SK-N-SH treated with all-trans-retinoic acid at 6 μM for 48 hours (cell line): Measurements from ENCODE around the gene UNCX.
"Not testable (repeated sequence)": the region's sequence is repeated elsewhere in the genome, so short reads cannot be mapped to it uniquely, and the experiment has no call there.

Experiments
- ATAC-seq: fragments of 200-7000 bp; cut with Tn5 transposase; 3 replicates; pipeline ENCODE4 v1.9.1; 2020; ENCODE audit warnings: mild to moderate bottlenecking, moderate library complexity
- ARNTL ChIP-seq: fragments of 450-650 bp; formaldehyde crosslinking; IDR thresholded peaks from 2 replicates; pipeline ENCODE4 v1.5.0; 2020; ENCODE audit warnings: low read depth, mild to moderate bottlenecking, moderate library complexity, borderline replicate concordance
- BACH2 ChIP-seq: fragments of 250-450 bp; sonication (Bioruptor Pico); IDR thresholded peaks from 2 replicates; pipeline ENCODE4 v1.9.0; 2021; ENCODE audit warnings: mild to moderate bottlenecking, borderline replicate concordance
- CREB5 ChIP-seq: fragments of 250-450 bp; sonication (Bioruptor Pico); IDR thresholded peaks from 2 replicates; pipeline ENCODE4 v1.5.1; 2020; ENCODE audit warnings: low read depth, mild to moderate bottlenecking, moderate library complexity
- CSDC2 ChIP-seq: fragments of 250-450 bp; sonication (Bioruptor Pico); IDR thresholded peaks from 2 replicates; pipeline ENCODE4 v1.5.0; 2020; ENCODE audit warnings: mild to moderate bottlenecking, moderate library complexity
- CSRNP3 ChIP-seq: fragments of 250-450 bp; sonication (Bioruptor Pico); IDR thresholded peaks from 2 replicates; pipeline ENCODE4 v1.5.1; 2021; ENCODE audit warnings: mild to moderate bottlenecking, moderate library complexity
- ESRRG ChIP-seq: fragments of 250-450 bp; sonication (Bioruptor Pico); IDR thresholded peaks from 2 replicates; pipeline ENCODE4 v1.6.1; 2021; ENCODE audit warnings: mild to moderate bottlenecking
- GLIS3 ChIP-seq: fragments of 250-450 bp; sonication (Bioruptor Pico); IDR thresholded peaks from 2 replicates; pipeline ENCODE4 v1.5.0; 2020; ENCODE audit warnings: mild to moderate bottlenecking, moderate library complexity
- ISL1 ChIP-seq: fragments of 250-450 bp; sonication (Bioruptor Pico); IDR thresholded peaks from 2 replicates; pipeline ENCODE4 v2.1.2; 2022; ENCODE audit warnings: mild to moderate bottlenecking, moderate library complexity
- OSR1 ChIP-seq: fragments of 250-450 bp; sonication (Bioruptor Pico); IDR thresholded peaks from 2 replicates; pipeline ENCODE4 v1.8.0; 2022; ENCODE audit warnings: moderate library complexity, mild to moderate bottlenecking, inconsistent platforms
- POU6F1 ChIP-seq: fragments of 250-450 bp; sonication (Bioruptor Pico); IDR thresholded peaks from 2 replicates; pipeline ENCODE4 v1.8.0; 2021; ENCODE audit warnings: low read depth, mild to moderate bottlenecking, moderate library complexity, borderline replicate concordance
- RARB ChIP-seq: fragments of 250-450 bp; sonication (Bioruptor Pico); IDR thresholded peaks from 2 replicates; pipeline ENCODE4 v1.8.0; 2021; ENCODE audit warnings: mild to moderate bottlenecking, moderate library complexity
- SNAI2 ChIP-seq: fragments of 250-450 bp; sonication (Bioruptor Pico); IDR thresholded peaks from 2 replicates; pipeline ENCODE4 v1.5.0; 2020; ENCODE audit warnings: mild to moderate bottlenecking, moderate library complexity
- TCF4 ChIP-seq: fragments of 250-450 bp; sonication (Bioruptor Pico); IDR thresholded peaks from 2 replicates; pipeline ENCODE4 v1.8.0; 2021; ENCODE audit warnings: mild to moderate bottlenecking, moderate library complexity, borderline replicate concordance
- TOX ChIP-seq: fragments of 250-450 bp; sonication (Bioruptor Pico); IDR thresholded peaks from 2 replicates; pipeline ENCODE4 v1.8.0; 2021; ENCODE audit warnings: mild to moderate bottlenecking, moderate library complexity, borderline replicate concordance
- TSHZ2 ChIP-seq: fragments of 250-450 bp; sonication (Bioruptor Pico); IDR thresholded peaks from 2 replicates; pipeline ENCODE4 v1.5.0; 2020; ENCODE audit warnings: mild to moderate bottlenecking, moderate library complexity
- ZC3H10 ChIP-seq: fragments of 250-450 bp; sonication (Bioruptor Pico); IDR thresholded peaks from 2 replicates; pipeline ENCODE4 v1.5.1; 2021; ENCODE audit warnings: mild to moderate bottlenecking, moderate library complexity
- ZFP30 ChIP-seq: fragments of 450-650 bp; formaldehyde crosslinking; IDR thresholded peaks from 2 replicates; pipeline ENCODE4 v1.5.0; 2022; ENCODE audit warnings: mild to moderate bottlenecking, moderate library complexity
- ZNF565 ChIP-seq: fragments of 450-650 bp; formaldehyde crosslinking; conservative IDR thresholded peaks from 2 replicates; pipeline ENCODE4 v1.5.0; 2020; ENCODE audit warnings: low read depth, mild to moderate bottlenecking, moderate library complexity
- ZNF70 ChIP-seq: fragments of 450-650 bp; formaldehyde crosslinking; IDR thresholded peaks from 2 replicates; pipeline ENCODE4 v1.5.0; 2020; ENCODE audit warnings: mild to moderate bottlenecking, moderate library complexity
- ZNF8 ChIP-seq: fragments of 450-650 bp; formaldehyde crosslinking; IDR thresholded peaks from 2 replicates; pipeline ENCODE4 v1.5.0; 2020; ENCODE audit warnings: mild to moderate bottlenecking, moderate library complexity

The UNCX gene

GRCh38 chr7:1204460-1205140 lies 28.1 kb upstream of the UNCX start:
- TF ChIP-seq TCF4 (CRISPR knock-in tag) (no peak), CSRNP3 (CRISPR knock-in tag) (no peak), TOX (no peak), SNAI2 (CRISPR knock-in tag) (no peak), OSR1 (CRISPR knock-in tag) (no peak), ISL1 (CRISPR knock-in tag) (no peak), TSHZ2 (CRISPR knock-in tag) (no peak), ZNF565 (CRISPR knock-in tag) (no peak), ESRRG (no peak), POU6F1 (no peak), BACH2 (CRISPR knock-in tag) (no peak), ZNF8 (no peak), ARNTL (CRISPR knock-in tag) (no peak), CSDC2 (no peak), CREB5 (CRISPR knock-in tag) (no peak), GLIS3 (CRISPR knock-in tag) (no peak), ZFP30 (CRISPR knock-in tag) (no peak)
- ATAC-seq: 0 out of 3 replicates have a peak, but pooled peaks have one; percentile 9

GRCh38 chr7:1205742-1206141 lies 26.9 kb upstream of the UNCX start:
- ATAC-seq: not testable (repeated sequence)

GRCh38 chr7:1209097-1209496 lies 23.6 kb upstream of the UNCX start:
- TF ChIP-seq OSR1 (CRISPR knock-in tag) (no peak), ZFP30 (CRISPR knock-in tag) (no peak), CSDC2 (no peak), RARB (CRISPR knock-in tag) (no peak)
- TF ChIP-seq, all 23 proteins: peak for 0
- ATAC-seq: no peak; the same call in 2 of the 3 replicates

GRCh38 chr7:1210321-1210978 lies 22.2 kb upstream of the UNCX start:
- peak; percentile 5; the same call in 1 of the 3 replicates for ATAC-seq
- no peak for TF ChIP-seq ZC3H10 (CRISPR knock-in tag)
- no peak for TF ChIP-seq ISL1 (CRISPR knock-in tag)
- no peak for TF ChIP-seq BACH2 (CRISPR knock-in tag)
- no peak for TF ChIP-seq ARNTL (CRISPR knock-in tag)
- TF ChIP-seq ZNF8: no peak
- no peak for TF ChIP-seq CSDC2
- TF ChIP-seq TCF4 (CRISPR knock-in tag): no peak
- no peak for TF ChIP-seq TOX
- TF ChIP-seq ESRRG: no peak
- no peak for TF ChIP-seq RARB (CRISPR knock-in tag)
- TF ChIP-seq CREB5 (CRISPR knock-in tag): no peak
- TF ChIP-seq TSHZ2 (CRISPR knock-in tag): no peak
- no peak for TF ChIP-seq SNAI2 (CRISPR knock-in tag)
- no peak for TF ChIP-seq ZNF70 (CRISPR knock-in tag)
